GM21528 (cell line): ENCODE results near the gene LMAN2L.
A peak's percentile ranks its signal among the peaks of the same experiment; 100 is the strongest.

Experiments
- ATAC-seq: cut with Tn5 transposase; IDR thresholded peaks from one replicate; pipeline ENCODE4 v1.9.1; 2021; ENCODE audit warnings: mild to moderate bottlenecking, moderate library complexity; ENCODE audit not compliant: unreplicated experiment, low FRiP score

The LMAN2L gene

DNA sequence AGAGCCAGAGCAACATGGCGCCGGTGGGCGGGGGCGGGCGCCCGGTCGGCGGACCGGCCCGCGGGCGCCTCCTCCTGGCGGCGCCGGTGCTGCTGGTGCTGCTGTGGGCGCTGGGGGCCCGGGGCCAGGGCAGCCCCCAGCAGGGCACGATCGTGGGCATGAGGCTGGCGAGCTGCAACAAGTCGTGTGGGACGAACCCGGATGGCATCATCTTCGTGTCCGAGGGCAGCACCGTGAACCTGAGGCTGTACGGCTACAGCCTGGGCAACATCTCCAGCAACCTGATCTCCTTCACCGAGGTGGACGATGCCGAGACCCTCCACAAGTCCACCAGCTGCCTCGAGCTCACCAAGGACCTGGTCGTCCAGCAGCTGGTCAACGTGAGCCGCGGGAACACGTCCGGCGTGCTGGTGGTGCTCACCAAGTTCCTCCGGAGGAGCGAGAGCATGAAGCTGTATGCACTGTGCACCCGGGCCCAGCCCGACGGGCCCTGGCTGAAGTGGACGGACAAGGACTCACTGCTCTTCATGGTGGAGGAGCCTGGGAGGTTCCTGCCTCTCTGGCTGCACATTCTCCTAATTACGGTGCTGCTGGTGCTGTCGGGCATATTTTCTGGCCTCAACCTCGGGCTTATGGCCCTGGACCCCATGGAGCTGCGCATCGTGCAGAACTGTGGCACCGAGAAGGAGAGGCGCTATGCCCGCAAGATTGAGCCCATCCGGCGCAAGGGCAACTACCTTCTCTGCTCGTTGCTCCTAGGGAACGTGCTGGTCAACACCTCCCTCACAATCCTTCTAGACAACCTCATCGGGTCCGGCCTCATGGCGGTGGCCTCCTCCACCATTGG lies 21.3 kb upstream of the LMAN2L start:
- peak; percentile 59 for ATAC-seq

DNA sequence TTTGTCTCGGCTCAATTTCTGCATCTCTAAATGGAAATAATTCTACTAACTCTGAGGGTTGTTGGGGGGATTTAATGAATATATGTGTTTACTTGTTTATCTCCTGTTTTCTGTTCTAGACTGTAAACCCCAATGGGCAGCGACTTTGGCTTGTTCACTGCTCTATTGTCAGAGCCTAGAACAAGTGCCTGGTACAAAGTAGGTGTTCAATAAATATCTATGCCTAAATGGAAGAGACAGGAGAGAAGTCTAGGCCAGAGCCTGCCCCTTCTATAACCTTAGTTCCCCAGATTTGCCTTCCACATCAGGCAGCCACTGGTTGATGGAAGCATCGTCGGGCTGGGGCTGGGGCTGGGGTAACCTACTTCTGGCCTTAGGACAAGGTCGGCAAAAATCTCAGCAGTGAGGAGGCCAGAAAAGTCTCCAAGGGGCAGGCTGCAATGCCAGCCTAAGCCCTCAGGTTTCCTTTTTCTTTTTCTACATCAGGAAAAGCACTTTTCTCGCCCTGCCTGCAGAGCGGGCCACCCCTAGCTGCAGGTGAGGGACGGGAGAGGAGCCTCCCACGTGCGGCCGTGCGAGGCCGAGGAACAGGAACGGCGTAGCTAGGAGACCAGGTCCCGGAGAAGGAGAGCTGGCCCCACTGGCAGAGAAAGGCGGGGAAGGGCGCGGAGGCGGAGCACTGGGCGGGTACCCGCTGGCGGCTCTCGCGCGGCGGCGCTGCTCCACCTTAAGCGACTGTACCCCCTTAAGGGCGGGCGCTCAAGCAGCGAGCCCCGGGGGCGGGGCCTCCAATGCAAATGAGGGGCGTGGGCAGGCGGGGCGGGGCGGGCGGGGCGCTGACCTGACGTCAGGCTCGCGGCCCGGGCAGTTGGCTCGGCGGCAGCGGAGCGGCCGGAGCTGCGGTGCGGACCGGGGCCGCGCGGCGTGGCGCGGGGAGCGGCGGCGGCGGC lies 20.4 kb upstream of the LMAN2L start, which contains the start of gene CNNM4:
Gene CNNM4, plus strand, starts transcription at position 867 of the 950 bp plus-strand sequence. CDS start 98 bp downstream, outside the sequence.
- ATAC-seq = peak; percentile 72

DNA sequence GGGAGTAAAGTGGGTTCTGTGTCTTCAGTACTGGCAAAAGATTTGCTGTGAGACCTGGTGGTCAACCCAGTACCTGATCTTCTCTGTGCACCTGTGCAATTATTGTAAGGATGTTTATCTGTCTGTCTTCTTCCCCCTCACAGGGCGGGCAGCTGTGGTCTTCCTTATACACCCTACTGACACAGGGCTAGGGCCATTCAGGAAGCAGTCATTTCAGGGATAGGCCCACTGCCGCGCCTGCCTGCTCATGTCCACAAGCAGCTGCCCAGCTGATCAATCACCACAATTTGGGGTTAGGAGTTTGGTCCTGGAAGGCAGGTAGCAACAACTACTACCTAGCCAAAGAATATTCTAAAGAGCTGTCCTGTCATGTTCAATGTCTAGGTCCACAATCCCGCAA lies 19.7 kb upstream of the LMAN2L start:
- no peak for ATAC-seq

DNA sequence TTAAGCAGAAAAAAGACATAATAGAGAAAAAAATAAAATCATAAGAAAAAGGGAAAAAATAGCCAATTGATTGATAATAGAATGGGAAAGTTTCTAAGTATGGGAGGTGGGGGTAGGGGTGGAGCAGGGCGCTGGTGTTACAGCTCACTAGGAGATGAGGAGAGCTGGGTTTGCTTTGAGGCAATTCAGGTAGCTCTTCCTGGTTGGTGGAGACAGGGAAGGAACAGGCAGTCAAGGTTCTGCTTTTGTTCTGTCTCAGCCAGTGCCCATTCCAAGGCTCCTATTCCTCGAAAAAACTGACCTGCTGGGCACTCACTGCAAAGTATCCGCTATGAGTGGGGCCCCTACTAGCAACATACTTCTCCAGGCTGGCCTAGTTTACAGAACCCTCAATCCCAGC lies 19.1 kb upstream of the LMAN2L start:
- no peak for ATAC-seq

DNA sequence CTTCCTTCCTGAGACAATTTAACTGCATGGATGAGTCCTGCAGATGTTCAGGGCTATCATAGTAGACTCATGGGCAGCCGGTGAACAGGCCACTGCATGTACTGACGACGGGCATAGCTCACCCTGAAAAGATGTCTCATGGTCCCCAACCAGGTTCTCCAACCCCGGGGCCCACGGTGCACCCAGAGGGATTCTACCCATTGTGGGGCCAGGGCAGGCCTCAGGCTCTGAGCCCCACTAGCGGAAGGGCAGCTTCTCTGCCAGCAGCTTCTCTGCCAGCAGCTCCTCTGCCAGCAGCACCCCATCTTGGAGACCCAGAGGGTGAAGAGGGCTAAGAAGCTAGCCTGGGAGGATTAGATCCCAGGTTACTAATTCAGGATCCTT lies 17.6 kb upstream of the LMAN2L start:
- no peak for ATAC-seq

DNA sequence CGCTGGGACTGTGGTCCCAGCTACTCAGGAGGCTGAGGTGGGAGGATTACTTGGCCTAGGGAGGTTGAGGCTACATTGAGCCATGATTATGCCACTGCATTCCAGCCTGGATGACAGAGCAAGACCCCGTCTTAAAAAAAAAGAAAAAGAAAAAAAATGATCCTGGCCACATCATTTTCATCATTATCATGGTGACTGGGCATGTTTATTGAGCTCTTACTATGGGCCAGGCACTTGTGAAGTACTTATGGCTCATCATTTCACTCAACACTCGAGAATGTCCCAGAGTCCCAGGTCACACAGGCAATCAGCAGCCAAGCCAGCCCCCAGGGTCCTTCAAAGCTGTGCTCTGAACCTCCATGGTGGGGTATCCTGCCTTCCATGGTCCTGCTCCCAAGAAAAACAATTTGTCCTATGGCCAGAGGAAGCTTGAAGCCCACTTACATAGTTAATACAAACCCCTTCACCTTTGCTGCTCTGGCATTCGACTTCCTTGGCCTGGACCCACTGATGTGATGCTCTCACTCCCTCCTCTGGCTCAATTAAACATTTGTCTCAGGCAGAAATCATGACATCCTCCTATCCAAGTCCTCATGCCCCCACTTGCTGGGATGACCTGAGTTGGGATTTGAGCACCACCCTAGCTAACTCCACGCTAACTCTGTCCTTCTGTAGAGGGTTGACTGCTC lies 17.1 kb upstream of the LMAN2L start:
- ATAC-seq = no peak

DNA sequence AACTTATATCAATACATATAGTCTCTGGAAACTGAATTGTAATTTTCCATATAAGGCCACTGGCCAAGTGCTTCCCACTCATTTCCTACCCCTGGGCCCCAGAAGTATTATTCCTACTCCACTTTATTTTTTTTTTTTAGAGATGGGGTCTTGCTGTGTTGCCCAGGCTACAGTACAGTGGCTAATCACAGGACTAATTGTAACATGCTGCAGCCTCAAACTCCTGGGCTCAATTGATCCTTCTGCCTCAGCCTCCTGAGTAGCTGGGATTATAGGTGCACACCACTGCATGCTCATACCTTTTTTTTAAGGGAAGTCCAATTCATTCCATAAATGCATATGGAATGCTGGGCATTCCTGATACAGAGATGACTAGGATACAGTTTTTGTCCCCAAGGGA lies 14.5 kb upstream of the LMAN2L start:
- ATAC-seq = no peak

DNA sequence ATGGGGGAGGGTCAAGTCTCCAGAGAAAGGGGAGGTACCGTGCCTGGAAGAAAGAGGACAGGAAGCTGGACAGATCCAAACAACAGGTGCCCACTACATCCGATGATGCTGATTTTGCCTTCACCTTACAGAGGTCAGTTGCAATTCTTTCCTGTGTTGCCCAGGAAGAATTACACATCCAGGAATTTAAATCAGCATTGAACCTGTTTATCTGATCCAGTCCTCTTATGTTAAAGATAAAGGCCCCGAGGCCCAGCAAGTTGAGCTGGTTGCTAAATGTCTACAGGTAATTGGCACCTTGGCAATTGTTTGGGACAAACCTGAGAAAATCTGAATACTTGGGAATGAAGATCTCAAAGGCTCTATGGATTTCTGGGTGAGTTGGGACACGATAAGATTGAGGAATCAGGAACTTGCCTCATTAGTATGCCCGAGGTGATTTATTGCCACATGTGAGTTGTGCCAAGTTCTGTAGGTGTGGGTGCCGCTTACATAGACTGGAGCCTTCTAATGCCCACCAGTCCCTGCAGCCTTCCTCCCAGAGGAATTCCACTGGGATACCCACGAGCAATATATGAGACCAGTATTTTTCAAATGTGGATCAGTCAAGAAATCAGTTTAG lies 13.9 kb upstream of the LMAN2L start:
- ATAC-seq = no peak

DNA sequence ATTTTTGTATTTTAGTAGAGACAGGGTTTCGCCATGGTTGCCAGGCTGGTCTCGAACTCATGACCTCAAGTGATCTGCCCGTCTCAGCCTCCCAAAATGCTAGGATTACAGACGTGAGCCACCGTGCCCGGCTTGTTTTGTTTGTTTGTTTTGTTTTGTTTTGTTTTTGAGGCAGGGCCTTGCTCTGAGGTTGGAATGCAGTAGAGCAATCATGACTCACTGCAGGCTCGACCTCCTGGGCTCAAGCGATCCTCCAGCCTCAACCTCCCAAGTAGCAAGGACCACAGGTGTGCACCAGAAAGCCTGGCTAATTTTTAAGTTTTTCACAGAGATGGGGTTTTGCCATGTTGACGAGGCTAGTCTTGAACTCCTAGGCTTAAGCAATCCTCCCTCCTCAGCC lies 11.9 kb upstream of the LMAN2L start:
- no peak for ATAC-seq

DNA sequence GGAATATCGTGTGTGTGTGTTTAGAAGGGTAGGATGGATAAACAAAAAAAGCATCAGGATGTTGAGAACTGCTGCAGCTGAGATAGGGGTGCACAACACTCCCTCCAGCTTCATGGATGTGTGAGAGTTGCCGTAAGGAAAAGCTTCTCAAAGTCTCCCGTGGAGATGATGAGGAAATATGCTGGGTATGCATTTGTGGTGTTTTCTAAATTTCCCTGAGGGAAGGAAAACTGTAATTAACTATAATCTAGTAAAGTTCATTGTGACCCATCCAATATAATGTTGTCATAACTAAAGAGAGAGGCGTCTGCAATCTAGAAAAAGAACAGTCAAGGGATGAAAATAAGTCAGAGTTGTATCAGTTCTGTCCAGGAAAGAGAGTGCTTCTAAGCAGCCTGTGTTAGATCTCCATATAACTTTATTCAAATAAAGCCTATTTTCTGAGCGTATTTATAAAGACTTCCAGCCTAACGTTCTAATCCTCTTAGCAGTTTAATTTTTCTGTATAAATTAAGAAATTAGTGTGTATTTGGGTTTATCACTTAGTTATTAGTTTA lies 7.3 kb upstream of the LMAN2L start:
- no peak for ATAC-seq

DNA sequence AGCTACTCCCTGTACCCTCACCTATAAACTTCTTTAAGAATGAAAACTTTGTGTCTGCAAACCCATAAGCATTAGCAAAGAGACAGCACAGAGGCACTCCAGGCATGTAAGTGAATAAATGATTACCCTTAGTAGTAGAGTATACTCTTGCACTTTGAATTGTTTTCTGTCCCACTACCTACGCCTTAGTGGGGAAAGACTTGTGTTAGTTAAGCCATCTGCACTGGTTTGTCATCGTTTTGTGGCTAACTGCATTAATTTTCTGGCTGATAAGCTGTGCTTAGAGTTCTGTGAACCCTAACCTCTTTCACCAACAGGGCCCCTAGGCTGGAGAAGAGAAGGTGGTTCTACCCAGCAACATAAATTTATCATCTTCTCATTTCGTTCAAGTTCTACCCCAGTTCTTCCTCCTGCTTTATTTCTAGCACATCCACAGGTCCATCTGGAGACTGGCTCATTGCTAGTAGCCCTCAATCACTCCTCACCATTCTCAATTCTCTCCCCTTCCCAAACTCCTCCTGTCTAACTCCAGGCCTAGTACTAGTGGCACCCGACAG lies 710 bp downstream of the LMAN2L start:
- no peak for ATAC-seq

DNA sequence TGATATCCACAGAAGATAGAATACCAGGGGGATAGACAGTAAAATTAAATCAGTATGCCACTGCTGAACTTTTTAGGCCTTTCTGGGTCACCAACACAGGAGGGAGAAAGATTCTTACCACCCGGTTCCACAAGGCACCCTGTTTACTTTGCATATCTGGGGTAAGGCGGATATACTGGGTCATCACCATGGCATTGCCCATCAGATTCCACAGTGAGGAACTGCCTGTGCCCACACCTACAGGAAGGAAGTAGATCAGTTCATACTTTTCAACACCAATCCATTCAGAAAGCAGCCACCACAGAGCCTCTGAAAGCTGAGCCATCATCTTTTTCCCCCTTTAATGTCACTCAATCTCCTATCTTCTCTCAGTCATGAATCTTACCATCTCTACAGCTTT lies 2.0 kb downstream of the LMAN2L start:
- ATAC-seq = no peak

DNA sequence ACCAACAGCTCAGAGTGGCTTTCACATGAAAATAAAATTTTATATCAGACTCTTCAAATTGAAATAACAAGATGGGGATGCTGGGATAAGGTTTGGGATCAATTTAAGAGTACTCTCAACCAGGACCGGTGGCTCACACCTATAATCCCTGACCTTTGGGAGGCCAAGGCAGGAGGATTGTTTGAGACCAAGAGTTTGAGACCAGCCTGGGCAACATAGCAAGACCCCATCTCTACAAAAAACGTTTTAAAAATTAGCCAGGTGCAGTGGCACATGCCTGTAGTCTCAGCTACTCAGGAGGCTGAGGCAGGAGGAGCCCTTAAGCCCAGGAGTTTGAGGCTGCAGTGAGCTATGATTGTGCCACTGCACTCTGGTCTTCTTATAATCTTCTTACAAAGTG lies 2.6 kb downstream of the LMAN2L start:
- no peak for ATAC-seq

DNA sequence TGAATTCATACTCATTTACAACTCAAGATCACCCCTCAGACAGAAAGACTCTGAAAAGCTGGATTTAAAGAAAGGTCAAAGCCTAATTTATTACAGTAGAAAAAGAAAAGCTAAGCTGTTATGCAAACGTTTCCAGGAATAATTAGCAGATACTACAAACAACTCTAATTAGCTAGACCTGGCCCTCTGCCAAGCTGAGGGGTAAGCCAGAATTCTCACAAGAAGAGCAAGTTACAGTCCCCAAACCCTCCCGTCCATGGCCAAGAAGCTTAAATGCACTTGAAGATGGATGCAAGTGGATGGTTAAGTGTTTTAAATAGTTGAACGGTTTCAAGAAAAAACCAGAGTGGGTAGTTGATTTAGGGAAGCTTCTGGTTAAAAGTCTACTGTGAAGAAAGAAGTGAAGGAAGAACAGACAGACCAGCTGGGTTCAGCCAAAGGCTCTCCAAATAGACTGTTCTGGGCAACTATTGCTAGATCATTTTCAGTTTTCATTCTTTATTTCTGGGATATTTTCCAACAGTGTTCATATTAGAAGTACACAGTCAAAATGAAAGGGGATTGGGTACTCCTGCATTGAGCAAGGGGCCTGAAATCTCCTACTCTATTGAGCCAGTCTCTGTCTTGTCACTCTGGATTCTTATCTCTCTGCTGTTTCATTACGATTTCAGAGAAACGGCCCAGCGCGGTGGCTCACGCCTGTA lies 4.8 kb downstream of the LMAN2L start:
- ATAC-seq = no peak

DNA sequence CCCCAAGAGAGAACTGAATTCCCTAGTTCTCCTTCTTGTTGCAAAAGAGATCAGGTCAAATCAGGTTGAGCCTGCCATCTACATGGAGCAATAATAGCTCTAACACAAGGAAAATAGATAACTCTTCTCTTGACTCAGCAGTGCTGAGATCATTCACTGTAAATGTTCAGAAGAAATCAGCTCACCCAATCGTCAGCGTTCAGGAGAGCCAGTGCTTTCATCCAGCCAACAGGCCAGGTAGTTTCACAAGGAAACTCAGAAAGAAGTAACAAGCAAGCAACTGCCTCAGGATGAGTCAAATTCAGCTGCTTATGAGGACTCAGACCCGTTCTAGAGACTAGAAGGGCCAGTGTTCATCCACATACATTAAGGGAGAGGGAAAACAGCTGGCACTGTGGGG lies 5.9 kb downstream of the LMAN2L start:
- ATAC-seq = no peak

DNA sequence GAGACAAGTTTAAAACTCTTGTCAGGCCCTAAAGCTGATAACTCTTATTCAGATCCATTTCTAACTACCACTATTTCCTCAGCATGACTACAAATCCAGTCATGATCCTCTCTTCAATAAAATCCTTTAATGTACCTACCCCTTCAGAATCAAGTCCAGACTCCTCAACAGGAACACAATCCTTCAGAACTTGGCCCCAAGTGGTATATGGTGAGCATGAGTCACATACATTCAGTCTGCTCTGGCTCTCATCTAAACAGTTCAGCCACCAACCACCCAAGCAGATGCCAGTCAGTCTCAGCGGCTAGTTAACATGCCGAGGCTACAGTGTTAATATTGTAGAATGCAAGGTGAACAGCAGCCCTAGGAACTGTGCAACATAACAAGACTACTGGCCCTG lies 9.7 kb downstream of the LMAN2L start:
- no peak for ATAC-seq

DNA sequence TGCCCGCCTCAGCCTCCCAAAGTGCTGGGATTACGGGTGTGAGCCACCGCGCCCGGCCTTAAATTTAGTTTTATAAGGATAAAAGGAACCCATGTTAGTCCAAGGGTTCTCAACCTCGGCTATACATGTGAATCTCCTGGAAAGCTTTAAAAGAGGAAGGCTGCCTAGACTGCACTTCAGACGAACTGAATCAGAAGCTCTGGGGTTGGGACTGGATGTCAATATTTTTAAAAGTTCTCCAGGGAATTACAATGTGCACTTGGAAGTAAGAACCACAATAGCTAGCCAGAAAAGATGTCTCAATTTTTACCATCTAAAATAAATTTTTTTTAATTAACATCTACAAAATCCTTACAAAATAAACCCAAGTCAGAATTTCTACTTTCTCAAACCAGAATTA lies 10.1 kb downstream of the LMAN2L start:
- ATAC-seq = no peak

DNA sequence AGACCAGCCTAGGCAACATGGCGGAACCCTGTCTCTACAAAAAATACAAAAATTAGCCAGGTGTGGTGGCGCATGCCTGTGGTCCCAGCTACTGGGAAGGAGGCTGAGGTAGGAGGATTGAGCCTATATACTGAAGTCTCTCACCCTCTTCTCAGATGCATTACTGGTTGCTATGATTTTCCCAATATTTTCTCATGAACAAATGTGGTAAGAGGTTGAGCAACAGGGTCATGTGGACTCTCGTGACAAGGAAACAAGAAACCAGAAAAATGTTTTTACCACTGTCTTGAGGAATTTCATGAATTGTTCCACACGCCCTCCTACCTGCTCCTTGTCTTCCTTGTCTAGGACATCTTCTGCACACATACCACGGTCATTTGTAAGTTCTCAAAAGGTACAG lies 12.4 kb downstream of the LMAN2L start:
- no peak for ATAC-seq

DNA sequence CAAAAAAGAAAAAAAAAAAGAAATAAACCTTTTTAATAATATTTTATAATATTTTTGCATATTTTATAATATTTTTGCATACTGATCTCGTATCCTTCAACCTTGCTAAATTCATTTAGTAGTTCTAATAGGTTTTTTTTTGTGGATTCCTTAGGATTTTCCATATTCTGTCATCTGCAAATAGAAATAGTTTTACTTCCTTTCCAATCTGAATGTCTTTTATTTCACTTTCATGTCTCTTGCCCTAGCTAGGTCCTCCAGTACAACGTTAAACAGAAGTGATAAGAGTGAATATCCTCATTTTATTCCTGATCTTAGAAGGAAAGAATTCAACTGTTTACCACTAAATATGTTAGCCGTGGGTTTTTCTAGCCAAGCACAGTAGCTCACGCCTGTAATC lies 13.7 kb downstream of the LMAN2L start:
- ATAC-seq = no peak
